GM19193 (cell line): ENCODE measurements around the gene SPON2.

Experiments used
- POLR2A ChIP-seq: IDR thresholded peaks from 4 replicates; pipeline ENCODE4 v1.6.1; 2011; ENCODE audit not compliant: insufficient read depth, insufficient read length; ENCODE audit errors: extremely low read depth

Gene SPON2

DNA sequence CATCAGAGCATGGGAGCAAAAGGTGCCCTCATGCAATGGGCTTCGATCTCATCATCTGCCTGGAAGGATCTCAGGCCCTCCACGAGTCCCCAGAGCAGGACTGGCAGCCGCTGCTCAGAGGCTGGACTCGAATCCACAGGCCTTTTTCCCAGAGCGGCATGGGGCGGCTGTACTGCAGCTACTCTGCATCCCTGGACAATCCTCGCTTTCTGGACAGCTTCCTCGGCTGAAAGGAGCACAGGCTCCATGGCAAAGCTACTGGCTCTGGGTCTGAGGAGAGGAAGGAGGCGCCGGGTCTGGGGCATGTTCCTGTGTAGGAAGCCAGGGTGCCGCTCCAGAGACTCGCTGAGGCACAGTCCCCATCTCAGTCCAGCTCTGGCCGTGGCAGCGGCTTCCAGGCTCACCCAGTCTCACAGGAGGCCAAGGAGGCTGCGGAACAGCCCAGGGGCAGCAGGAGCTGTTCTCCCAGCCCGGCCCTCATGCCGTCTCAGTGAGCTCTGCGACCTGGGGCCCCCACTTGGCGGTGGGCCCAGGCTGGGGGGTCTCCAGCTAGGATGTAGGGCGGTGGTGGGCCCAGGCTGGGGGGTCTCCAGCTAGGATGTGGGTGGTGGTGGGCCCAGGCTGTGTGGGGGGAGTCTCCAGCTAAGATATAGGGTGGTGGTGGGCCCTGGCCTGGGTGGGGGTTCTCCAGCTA, 2.7 kb upstream of the SPON2 start:
- no peak for TF ChIP-seq POLR2A

DNA sequence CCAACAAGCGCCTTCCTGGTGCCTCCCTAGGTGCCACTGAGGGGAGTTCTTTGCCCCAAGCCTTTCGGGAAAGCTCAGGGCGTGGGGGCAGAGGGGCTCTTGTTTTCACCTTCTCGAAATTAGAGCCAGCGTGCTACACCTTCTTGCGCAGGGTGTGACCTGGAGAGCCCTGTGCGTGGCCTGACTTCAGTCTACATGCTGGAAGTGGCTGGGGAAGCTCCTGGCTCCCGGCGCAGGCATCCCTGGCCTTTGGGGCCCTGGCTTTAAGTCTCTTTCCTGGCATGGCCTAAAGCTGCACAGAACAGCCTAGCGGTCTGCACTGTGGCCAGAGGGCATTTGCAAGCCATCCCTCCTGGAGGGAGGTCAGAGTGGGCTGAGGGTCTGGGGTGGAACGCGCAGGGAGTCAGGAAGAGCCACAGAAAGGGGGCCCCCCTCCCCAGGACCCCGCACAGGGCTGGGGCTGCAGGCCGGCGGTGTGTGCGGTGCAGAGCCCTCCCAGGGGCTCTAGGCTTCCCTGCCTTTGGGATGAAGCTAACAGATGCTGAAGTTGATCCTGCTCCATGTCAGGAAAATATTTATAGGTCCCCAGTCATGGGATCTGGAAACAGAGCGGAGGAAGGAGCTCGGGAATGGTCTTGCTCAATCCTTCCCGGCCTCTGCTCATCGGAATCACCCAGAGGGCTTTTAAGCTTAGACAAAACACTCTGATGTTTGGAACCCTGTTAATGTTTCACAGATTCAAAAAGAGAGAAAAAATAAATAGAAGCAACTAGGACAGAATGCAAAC, 781 bp upstream of the SPON2 start:
- no peak for TF ChIP-seq POLR2A

DNA sequence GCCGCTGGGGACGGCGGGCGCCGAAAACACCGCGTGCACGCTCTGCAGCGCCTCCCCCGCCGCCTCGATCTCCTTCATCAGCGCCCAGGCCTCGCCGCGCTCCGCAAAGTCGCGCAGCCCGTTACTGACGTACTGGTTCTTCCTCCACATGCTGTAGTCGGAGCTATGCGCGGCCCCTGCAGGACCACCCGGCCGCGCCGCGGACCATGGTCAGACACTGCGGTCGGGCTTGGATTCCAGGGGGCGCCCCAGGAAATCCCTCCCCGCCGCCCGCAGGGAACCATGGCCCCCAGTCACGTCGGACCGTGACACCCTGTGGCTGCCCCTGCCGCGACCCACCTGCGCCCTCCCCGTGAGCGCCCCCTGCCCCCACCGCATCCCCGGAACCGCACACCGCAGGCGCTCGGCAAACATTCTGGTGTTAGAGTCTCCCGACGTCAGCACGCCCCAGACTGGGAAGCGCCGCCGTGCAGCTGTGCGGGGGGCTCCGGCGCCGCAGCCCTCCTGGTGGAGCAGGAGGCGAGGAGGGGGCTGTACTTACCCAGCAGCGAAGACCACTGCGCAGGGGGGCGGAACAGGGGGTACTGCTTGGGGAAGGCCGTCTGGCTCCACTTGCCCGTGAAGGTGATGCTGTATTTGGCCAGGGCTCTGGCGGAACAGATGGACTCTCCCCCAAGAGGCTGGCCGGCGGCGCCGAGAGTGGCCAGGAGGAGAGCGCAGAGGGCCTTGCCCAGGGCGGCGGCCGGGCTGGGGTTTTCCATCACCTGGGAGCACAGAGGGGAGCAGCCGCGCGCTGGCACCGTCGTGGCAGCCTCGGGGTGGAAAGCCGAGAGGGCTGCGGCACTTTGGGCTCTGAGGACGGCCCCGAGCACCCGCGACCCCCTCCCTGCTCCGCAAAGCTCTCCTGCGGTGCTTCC, 814 bp downstream of the SPON2 start:
- TF ChIP-seq POLR2A: no peak

DNA sequence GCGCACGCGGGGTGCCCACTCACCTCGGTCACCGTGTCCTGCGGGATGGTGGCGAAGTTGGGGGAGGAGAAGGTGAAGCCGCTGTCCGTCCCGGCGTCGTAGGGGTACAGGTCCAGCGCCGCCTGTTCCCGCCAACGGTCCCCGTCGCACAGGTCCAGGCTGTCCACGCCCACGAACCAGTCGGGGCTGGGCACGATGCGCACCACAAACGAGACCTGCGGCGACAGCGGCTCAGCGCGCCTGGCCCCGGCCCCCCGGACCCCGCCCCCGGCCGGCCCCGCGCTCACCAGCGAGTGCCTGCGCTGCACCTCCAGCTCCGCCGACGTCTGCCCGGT, 1.4 kb downstream of the SPON2 start:
- no peak for TF ChIP-seq POLR2A

DNA sequence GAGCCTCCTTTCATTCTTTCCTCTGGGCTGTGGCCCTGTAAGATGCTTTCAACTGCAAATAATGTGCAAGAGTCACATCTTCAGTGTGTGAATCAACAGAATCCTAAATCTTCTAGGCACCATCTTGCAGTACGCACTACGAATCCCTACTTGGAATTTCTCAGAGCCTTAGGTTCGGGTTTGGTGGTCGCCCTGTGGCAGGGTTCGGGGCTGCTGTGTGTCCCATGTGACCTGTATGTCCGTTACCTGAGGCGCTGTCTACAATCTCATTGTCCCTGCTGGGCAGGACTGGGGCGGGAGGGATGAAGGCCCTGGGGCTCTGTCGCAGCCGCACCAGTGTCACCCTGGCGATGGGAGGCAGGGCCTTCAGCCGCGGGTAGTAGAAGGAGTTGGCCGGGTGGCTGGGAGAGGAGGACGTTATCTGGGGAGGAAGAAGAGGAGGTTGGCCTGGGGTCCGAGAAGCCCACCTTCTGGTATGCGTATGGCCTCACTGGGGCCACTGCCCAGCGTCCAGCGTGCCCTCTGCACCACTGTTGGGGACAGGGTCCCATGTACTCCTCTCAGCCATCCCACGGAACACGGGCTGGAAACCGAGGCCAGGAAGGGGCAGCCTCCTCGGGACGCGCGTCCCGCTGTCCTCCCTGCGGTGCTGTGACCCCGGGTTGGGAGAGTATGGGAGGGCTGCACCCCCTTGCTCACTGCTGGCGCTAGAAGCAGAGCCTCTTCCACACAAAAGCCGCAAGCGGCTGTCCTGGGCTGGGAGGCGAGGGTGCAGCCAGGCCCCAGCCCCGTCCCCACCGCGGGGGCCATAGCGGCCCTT, 2.0 kb downstream of the SPON2 start:
- no peak for TF ChIP-seq POLR2A

DNA sequence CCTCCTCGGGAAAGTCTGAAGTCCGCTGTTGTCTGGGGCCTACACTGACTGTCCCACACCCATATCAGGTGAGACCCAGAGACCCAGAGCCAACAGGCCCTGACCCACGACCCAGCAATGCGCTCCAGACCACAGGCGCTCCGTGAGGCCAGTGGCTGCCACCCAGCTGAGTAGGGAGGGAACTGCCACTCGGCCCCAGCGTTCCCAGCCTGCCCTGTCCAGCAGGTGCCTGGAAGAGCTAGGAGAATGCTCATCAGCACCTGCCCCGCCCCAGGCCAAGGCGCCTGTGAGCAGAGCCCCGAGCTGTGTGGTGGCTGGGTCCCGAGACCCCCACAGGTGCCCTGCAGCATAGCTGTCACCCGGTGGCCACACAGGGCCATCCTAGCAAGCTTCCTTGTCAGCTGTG, 2.7 kb downstream of the SPON2 start:
- no peak for TF ChIP-seq POLR2A

DNA sequence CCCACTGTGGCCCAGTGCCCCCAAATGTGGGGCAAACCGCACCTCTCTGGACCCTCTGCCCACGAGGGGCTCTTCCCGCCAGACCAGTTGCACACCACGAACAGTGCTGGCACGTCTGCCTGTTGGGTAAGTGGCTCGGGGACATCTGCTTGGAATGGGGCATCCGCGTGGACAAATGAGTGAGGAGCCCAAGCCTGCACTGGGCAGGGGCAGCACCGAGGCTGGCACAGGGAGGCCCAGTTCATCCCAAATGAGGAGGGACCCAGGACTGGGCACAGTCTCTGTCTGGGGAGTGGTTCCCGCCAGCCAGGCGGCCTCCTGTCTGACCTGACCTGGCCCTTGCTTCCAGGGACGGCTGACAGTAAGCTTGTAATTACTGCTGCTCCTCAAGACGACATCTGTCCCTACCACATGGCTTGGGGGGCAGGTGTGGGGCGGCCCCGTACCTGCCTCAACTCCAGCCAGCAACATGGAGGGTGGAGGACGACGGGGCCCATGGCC, 3.2 kb downstream of the SPON2 start:
- no peak for TF ChIP-seq POLR2A

DNA sequence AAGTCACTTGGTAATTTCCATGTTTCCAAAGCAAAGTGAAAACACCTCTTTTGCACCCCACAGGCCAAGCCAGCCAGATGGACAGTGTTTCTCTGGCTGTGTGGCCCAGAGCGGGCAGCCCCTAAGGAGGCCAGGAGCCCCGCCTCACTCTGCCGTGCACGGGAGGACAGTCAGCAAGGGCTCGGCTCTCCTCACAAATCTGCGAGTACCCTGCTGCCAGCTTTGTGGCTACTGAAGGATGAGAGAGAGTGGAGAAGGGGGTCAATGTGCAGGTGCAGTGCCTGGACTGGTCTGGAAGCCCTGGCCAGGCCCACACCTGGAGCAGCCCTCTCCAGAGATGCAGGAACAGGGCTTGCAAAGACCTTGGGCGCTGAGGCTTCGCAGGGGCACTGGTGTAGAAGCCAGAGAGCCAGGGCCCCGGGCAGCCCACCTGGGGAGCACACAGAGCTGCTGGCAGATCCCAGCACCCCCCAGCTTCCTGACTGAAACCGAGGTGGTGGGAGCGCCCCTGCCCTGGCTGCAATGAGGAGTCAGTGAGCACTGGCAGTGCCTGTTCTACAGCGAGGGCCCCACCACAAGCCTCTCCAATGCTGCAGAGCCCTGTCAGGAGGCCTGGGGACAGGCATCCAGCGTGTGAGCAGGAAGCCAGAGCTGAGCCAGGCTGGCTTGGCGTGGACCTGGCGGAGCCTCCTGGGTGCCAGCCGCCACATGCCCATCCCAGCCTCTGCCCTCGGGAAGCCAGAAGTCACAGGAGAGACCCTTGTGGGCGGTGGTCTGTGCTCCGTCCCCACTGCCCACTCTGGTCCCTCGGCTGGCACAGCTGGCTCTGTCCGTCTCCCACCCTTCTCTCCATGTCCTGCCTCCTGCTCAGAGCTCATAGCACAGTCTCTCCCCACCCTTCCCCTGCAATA, 3.9 kb downstream of the SPON2 start:
- no peak for TF ChIP-seq POLR2A

DNA sequence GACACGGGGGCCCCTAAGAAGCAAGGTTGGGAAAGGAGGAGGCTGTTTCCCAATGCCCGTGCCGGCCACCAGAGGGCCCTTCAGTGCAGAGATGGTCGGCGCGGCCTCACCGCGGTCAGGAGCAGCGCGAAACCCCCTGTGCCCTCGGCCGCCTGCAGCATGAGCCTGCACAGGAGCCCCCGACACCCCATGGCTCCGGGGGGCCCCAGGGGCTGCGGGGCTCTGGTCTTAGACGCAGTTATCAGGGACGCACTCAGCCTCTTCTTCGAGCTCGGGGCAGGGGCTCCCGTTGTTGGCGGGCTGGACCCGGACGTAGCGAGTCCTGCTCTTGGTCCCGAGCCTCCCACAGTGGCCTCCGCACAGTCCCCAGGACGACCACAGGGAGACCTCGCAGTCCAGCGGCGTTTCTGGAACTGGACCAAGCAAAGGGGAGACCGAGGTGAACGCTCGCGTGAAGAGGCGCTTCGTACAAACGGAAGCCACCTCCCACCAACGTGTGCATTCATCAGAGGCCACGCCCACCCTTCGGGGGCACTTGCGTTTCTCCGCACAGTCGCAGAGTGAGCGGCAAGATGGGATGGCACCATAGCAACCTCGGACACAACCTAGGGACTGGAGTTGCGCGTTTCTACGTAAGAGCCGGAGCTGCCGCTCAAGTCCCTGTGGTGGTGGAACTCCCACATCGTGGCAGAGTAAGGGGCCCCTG, 5.0 kb downstream of the SPON2 start:
- TF ChIP-seq POLR2A: peak; percentile 74

DNA sequence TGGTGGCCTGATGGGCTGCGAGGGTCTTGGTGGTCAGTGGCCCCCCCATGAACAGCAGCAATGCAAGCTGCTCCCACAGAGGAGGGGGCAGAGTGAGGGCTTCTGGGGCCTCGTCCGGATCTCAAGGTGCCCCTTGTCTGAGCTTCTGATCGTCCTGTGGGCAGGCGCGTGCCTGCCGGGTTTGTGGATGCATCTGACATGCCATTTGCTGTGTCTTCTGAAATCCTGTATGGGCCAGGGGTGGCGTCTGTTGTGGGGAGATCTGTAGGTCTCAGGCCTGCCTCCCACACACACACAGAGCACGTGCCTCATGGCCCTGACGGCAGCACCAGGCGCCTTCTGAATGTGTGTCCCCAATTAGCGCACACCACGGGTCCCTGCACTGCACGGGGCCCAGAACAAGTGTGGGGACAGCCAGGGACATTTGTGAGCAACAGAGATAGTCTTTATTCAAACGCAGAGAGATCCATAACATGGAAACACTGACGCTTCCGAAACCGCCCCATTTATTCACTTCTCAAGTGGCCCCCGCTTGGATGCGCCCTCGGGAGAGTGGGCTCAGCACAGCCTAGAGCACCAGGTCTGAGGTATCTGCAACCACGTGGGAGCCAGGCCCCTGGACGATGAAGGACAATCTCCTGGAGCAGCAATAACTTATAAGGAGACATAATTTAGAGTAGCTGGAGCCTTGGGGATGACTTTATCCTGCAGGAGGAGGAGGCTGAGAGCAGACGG, 5.7 kb downstream of the SPON2 start:
- no peak for TF ChIP-seq POLR2A

DNA sequence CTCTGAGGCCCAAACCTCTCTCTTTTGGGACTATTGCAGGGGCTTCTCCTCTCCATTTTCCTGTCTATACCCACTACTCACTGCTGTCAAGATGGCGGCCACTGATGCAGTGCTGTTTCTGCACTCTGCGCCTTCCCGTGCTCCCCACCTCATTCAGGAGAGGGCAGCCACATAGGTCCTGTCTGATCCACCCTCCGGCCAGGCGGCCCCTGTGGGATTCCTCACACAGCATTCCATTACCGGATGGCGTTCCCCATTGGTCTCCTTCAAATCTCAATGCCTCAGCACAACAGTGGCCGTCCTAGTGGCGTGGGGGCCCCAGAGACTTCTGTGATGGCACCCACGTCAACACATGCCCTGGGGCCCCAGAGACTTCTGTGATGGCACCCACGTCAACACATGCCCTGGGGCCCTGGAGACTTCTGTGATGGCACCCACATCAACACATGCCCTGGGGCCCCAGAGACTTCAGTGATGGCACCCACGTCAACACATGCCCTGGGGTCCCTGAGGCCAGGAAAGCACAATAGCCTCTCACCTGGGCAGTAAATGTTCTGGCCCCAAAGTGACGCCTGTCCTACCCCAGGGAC, 7.3 kb downstream of the SPON2 start:
- TF ChIP-seq POLR2A: no peak

DNA sequence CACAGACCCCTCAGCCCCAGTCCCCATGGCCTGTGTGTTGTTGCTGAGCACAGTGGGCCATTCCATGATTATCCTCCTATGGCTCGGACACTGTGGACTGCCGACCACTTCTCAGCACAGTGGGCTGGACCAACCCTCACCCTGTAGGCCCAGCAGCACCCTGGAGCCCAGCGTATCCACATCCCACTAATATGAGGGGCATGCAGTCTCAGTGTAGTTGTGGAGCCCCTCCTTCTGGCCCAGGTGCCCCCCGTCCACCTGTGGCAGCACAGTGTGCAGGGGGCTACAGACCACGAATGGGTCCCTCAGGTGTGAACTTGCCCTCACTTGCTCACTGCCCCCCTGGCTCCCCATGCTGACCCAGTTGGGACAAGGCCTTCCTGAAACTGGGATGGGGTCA, 7.9 kb downstream of the SPON2 start:
- no peak for TF ChIP-seq POLR2A
